Measurements from ENCODE around the gene CCDC74B.
A peak's percentile ranks its signal among the peaks of the same experiment; 100 is the strongest.
"Not testable (repeated sequence)": the region's sequence is repeated elsewhere in the genome, so short reads cannot be mapped to it uniquely, and the experiment has no call there.

CCDC74B gene

GRCh38 chr2:130145006-130145414 lies at the start of gene CCDC74B:
Gene CCDC74B (minus strand): TSS chr2:130145112. CDS start chr2:130144996, 116 bp downstream.
- peak within 1 kb of the TSS; percentile 44 for H3K4me3 ChIP-seq (replicated peaks; ENCODE audit: low read depth, low read length)
- DNase-seq (ENCODE audit: low read depth), result peak; percentile 23

- DNase-seq (ENCODE audit: low read depth); H3K4me3 ChIP-seq (replicated peaks; ENCODE audit: low read depth, low read length): not testable (repeated sequence)
Measured at GRCh38 chr2:130193824-130194223, 48.9 kb upstream of the CCDC74B start.

GRCh38 chr2:130192451-130192850 lies 47.5 kb upstream of the CCDC74B start:
- H3K4me3 ChIP-seq (replicated peaks; ENCODE audit: low read depth, low read length); DNase-seq (ENCODE audit: low read depth): not testable (repeated sequence)

DNA sequence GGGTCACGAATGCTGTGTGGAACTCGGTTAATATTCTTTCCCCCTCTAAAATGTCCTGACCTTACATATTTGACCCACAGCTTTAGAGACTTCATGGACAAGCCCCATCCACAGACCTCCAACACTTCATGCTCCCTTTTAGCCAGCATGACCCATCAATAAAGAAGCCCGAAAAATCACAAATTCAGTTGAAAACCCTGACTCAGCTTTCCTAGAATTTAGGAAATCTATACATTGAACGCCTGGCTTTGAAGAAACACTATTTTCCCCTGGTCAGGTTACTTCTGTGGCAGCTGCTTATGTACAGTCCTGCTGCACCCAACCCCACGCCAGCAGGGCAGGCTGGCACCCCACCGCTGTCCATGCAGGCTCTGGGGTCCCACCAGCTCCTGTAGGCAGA lies 46.4 kb upstream of the CCDC74B start:
- H3K4me3 ChIP-seq (replicated peaks; ENCODE audit: low read depth, low read length); DNase-seq (ENCODE audit: low read depth): not testable (repeated sequence)

- DNase-seq (ENCODE audit: low read depth), result no peak
- no peak overlapping the region for H3K4me3 ChIP-seq (replicated peaks; ENCODE audit: low read depth, low read length)
- no peak for TF ChIP-seq CTCF (IDR thresholded peaks at IDR 0.05; ENCODE audit: low read length, missing control alignments)
Measured at GRCh38 chr2:130190237-130190636, 45.3 kb upstream of the CCDC74B start.

GRCh38 chr2:130188958-130189357 lies 44.0 kb upstream of the CCDC74B start:
- not testable (repeated sequence) for H3K4me3 ChIP-seq (replicated peaks; ENCODE audit: low read depth, low read length); DNase-seq (ENCODE audit: low read depth)

- H3K4me3 ChIP-seq (replicated peaks; ENCODE audit: low read depth, low read length); DNase-seq (ENCODE audit: low read depth): not testable (repeated sequence)
Measured at GRCh38 chr2:130187859-130188792, 43.2 kb upstream of the CCDC74B start.

- H3K4me3 ChIP-seq (replicated peaks; ENCODE audit: low read depth, low read length), result no peak overlapping the region
- DNase-seq (ENCODE audit: low read depth), result no peak
- TF ChIP-seq CTCF (IDR thresholded peaks at IDR 0.05; ENCODE audit: low read length, missing control alignments), result no peak
Measured at GRCh38 chr2:130187268-130187667, 42.4 kb upstream of the CCDC74B start.

DNA sequence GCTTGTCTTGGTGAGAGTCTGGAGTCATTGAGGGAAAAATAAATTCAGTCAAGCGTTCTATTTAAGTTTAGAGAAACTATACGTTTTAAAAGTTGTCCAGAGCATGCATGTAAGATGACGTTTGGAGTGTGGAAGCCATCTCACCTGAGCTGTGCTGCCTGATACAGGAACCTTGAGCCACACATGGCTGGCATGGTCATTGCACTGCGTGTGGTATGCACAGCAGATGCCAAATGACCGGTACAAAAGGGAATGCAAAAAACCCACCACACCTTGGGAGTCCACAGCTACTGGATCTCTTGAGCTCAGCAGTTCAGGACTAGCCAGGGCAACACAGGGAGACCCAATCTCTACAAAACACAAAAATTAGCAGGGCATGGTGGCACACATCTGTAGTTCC lies 41.5 kb upstream of the CCDC74B start:
- DNase-seq (ENCODE audit: low read depth), result no peak
- H3K4me3 ChIP-seq (replicated peaks; ENCODE audit: low read depth, low read length), result no peak overlapping the region
- no peak for TF ChIP-seq CTCF (IDR thresholded peaks at IDR 0.05; ENCODE audit: low read length, missing control alignments)

DNA sequence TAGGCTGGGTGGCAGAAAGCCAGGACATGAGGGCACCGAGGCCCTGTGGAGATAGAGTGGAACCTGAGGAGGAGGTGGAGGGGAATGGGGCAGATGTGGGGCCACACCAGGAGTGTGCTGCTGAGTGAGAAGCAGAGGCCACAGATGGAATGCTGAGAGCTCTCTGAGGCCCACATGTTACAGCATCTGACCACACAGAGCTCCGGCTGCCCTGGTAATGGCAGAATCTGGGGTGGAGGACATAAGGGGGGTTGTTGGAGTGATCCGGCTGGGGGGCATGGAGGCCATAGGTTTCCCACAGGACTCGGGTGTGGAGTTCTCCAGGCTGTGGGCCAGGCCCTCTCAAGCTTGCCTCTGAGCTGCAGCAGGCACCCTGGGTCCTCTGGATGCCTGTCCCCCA lies 41.0 kb upstream of the CCDC74B start:
- TF ChIP-seq CTCF (IDR thresholded peaks at IDR 0.05; ENCODE audit: low read length, missing control alignments), result no peak
- no peak for DNase-seq (ENCODE audit: low read depth)
- H3K4me3 ChIP-seq (replicated peaks; ENCODE audit: low read depth, low read length), result no peak overlapping the region
